HepG2 (cell line): Measurements from ENCODE around the gene SHF.

Source experiments
- ARHGAP35 ChIP-seq: sonication (generic); formaldehyde crosslinking; IDR thresholded peaks from 2 replicates; pipeline ENCODE4 v1.9.0; 2022; ENCODE audit warnings: mild to moderate bottlenecking, inconsistent platforms, moderate library complexity, missing genetic modification reagents, borderline replicate concordance
- FOXA1 ChIP-seq, 2 experiments: fragments of 450-650 bp in 1 of 2; sonication (generic) in 1 of 2; formaldehyde crosslinking in 1 of 2; IDR thresholded peaks; 2 replicates each; pipeline versions ENCODE4 v1.4.0 to v1.6.1; 2016 to 2020; ENCODE audit warnings: missing genetic modification reagents in 1 of 2
- HMG20B ChIP-seq: conservative IDR thresholded peaks from 2 replicates; pipeline ENCODE4 v1.6.1; 2016; ENCODE audit warnings: missing genetic modification reagents, missing compliant biosample characterization
- MZF1 ChIP-seq: sonication (generic); formaldehyde crosslinking; IDR thresholded peaks from 2 replicates; pipeline ENCODE4 v1.8.1; 2023; ENCODE audit warnings: mild to moderate bottlenecking, missing genetic modification reagents, borderline replicate concordance
- NAIF1 ChIP-seq: sonication (generic); formaldehyde crosslinking; IDR thresholded peaks from 2 replicates; pipeline ENCODE4 v1.5.0; 2020; ENCODE audit warnings: mild to moderate bottlenecking, missing genetic modification reagents, borderline replicate concordance
- PHF20 ChIP-seq: sonication (generic); formaldehyde crosslinking; IDR thresholded peaks from 2 replicates; pipeline ENCODE4 v1.5.0; 2020; ENCODE audit warnings: mild to moderate bottlenecking, missing genetic modification reagents
- POLR2A ChIP-seq, 2 experiments: IDR thresholded peaks; 2 replicates each; pipeline ENCODE4 v1.6.1; 2011; ENCODE audit warnings: low read depth in 2 of 2, low read length in 2 of 2, mild to moderate bottlenecking in 1 of 2, moderate library complexity in 1 of 2; ENCODE audit not compliant: insufficient read depth in 1 of 2
- RCOR2 ChIP-seq: IDR thresholded peaks from 2 replicates; pipeline ENCODE4 v1.6.1; 2016; ENCODE audit warnings: missing biosample characterization, missing genetic modification reagents
- RFXAP ChIP-seq: sonication (generic); formaldehyde crosslinking; IDR thresholded peaks from 2 replicates; pipeline ENCODE4 v1.4.0; 2020; ENCODE audit warnings: missing genetic modification reagents, borderline replicate concordance
- ZBTB42 ChIP-seq: sonication (generic); formaldehyde crosslinking; IDR thresholded peaks from 2 replicates; pipeline ENCODE4 v1.5.0; 2020; ENCODE audit warnings: mild to moderate bottlenecking, missing genetic modification reagents
- ZMYM2 ChIP-seq: sonication (generic); formaldehyde crosslinking; IDR thresholded peaks from 2 replicates; pipeline ENCODE4 v1.8.0; 2022; ENCODE audit warnings: mild to moderate bottlenecking, missing genetic modification reagents
- ZSCAN9 ChIP-seq: IDR thresholded peaks from 2 replicates; pipeline ENCODE4 v1.6.1; 2016; ENCODE audit warnings: borderline replicate concordance
- TF ChIP-seq, protein P1 (sequence below): sonication (generic); formaldehyde crosslinking; IDR thresholded peaks from 2 replicates; pipeline ENCODE4 v1.5.0; 2020; ENCODE audit warnings: mild to moderate bottlenecking, missing genetic modification reagents, moderate library complexity

DNA sequence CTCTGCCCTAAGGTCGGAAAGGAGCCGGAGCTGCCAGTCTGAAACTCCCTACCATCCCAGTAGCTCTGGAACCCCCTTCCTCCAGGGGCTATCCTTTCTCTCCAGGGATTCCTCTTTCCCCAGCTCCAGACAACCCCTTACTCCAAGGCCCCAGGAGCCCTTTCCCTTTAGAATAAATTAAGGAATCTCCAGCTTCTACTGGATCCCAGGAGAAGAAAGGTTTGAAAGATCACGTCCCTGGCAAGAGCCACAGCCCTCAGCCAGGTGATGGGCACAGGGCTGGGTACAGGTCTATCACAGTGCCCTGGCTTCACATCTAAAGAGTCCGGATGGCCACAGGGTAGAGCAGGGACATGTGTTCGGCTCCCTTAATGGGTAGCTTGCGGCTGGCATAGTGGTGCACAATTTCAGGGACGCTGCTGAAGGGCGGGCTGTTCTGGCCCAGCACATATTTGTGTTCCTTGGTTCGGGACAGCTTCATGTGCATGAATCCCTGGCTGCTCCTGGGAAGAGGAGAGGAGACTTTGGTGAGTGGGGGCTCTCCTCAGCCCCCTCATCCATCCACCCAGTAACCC, 20.0 kb downstream of the SHF start:
- TF ChIP-seq HMG20B (CRISPR knock-in tag) = no peak
- no peak for TF ChIP-seq POLR2A (IDR thresholded peaks at IDR 0.05; ENCODE audit: insufficient read depth in 1 of 2, low read depth in 2 of 2, low read length in 2 of 2)
- TF ChIP-seq MZF1 (CRISPR knock-in tag) = no peak
- no peak for TF ChIP-seq PHF20
- no peak for TF ChIP-seq NAIF1
- TF ChIP-seq RCOR2 (CRISPR knock-in tag) = no peak
- no peak for TF ChIP-seq ZMYM2 (CRISPR knock-in tag)
- no peak for TF ChIP-seq ZBTB42 (CRISPR knock-in tag)
- TF ChIP-seq, protein P1, sequence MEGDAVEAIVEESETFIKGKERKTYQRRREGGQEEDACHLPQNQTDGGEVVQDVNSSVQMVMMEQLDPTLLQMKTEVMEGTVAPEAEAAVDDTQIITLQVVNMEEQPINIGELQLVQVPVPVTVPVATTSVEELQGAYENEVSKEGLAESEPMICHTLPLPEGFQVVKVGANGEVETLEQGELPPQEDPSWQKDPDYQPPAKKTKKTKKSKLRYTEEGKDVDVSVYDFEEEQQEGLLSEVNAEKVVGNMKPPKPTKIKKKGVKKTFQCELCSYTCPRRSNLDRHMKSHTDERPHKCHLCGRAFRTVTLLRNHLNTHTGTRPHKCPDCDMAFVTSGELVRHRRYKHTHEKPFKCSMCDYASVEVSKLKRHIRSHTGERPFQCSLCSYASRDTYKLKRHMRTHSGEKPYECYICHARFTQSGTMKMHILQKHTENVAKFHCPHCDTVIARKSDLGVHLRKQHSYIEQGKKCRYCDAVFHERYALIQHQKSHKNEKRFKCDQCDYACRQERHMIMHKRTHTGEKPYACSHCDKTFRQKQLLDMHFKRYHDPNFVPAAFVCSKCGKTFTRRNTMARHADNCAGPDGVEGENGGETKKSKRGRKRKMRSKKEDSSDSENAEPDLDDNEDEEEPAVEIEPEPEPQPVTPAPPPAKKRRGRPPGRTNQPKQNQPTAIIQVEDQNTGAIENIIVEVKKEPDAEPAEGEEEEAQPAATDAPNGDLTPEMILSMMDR (CRISPR knock-in tag) = no peak
- no peak for TF ChIP-seq ARHGAP35
- TF ChIP-seq RFXAP (CRISPR knock-in tag) = no peak
- TF ChIP-seq FOXA1 (IDR thresholded peaks at IDR 0.05) = no peak
- no peak for TF ChIP-seq FOXA1 (CRISPR knock-in tag; IDR thresholded peaks at IDR 0.05)
- no peak for TF ChIP-seq ZSCAN9
